K562 (cell line): ENCODE data around the gene COL13A1. TPM values are rescaled to one million over a fixed set of nuclear protein-coding genes. Genes with fewer than 3 reads are reported as not detected.

Experiments used
- ATAC-seq: fragments of 200-7000 bp; cut with Tn5 transposase; 3 replicates; pipeline ENCODE4 v1.9.1; 2020; ENCODE audit warnings: moderate library complexity
- BruUV-seq: library from RNA; stranded (reverse); fragments of 400-500 nt; replicated peaks from 2 replicates; lab custom pipeline; 2021; lab: Mats Ljungman, UMichigan
- CTCF ChIA-PET: fragments of 300-600 bp; formaldehyde crosslinking; extraction: SDS; loops from one replicate; lab custom pipeline; 2021; ENCODE audit warnings: low intra/inter-chr PET ratio; lab: Yijun Ruan, JAX
- POLR2A ChIA-PET: fragments of 300-600, 350-650 bp; sonication (Branson Sonifier 250); formaldehyde crosslinking; extraction: SDS; loops from one replicate; lab custom pipeline; 2021; ENCODE audit warnings: antibody characterized with exemption, inconsistent platforms; lab: Yijun Ruan, JAX
- DNase-seq, 4 experiments: peaks; one replicate each; pipeline versions ENCODE4 v3.0.0 to v3.0.0-alpha.2; 2011 to 2018; ENCODE audit warnings: low spot score in 3 of 4, mixed read lengths in 3 of 4; ENCODE audit errors: extremely low read depth in 1 of 4
- FAIRE-seq: peaks from 2 replicates; lab custom pipeline; 2011; peaks lifted over from hg19 to GRCh38; lab: Jason Lieb, UNC
- H2AFZ ChIP-seq: 2 replicates; pipeline ENCODE4 v1.6.0; 2011; ENCODE audit warnings: low read depth, low read length, control low read depth, inconsistent platforms
- H3K27ac ChIP-seq: fragments of 200-600 bp; 3 replicates; pipeline ENCODE4 v1.8.0; 2011; ENCODE audit warnings: low read depth, mild to moderate bottlenecking, control low read depth, inconsistent platforms, low read length, moderate library complexity, mixed read lengths; ENCODE audit errors: extremely low read depth
- H3K27me3 ChIP-seq, 2 experiments: fragments of 300-600 bp in 1 of 2; 2 replicates in 1 of 2; 3 replicates in 1 of 2; pipeline versions ENCODE4 v1.6.0 to v1.8.0; 2011; ENCODE audit warnings: inconsistent platforms in 2 of 2, low read length in 2 of 2, mild to moderate bottlenecking in 1 of 2, mixed read lengths in 1 of 2, moderate library complexity in 1 of 2; ENCODE audit not compliant: control insufficient read depth in 2 of 2, insufficient read depth in 2 of 2
- H3K36me3 ChIP-seq: fragments of 300-600 bp; 3 replicates; pipeline ENCODE4 v1.8.0; 2011; ENCODE audit warnings: mild to moderate bottlenecking, low read length, inconsistent platforms; ENCODE audit not compliant: control insufficient read depth, insufficient read depth
- H3K4me1 ChIP-seq, 2 experiments: fragments of 200-600 bp in 1 of 2; replicated peaks in 1 of 2; 2 replicates in 1 of 2; 3 replicates in 1 of 2; pipeline versions ENCODE4 v1.5.1 to v1.8.0; 2011; ENCODE audit warnings: inconsistent platforms in 2 of 2, low read length in 2 of 2, mild to moderate bottlenecking in 1 of 2, mixed read lengths in 1 of 2, moderate library complexity in 1 of 2; ENCODE audit not compliant: control insufficient read depth in 2 of 2, insufficient read depth in 2 of 2
- H3K4me2 ChIP-seq: 2 replicates; pipeline ENCODE4 v1.6.1; 2011; ENCODE audit warnings: low read length, control low read depth, inconsistent platforms, mixed read lengths; ENCODE audit not compliant: insufficient read depth
- H3K4me3 ChIP-seq: fragments of 200-600 bp; sonication (generic), shearing (Covaris generic); 2 replicates; pipeline ENCODE4 v1.5.1; 2016; ENCODE audit warnings: control low read depth, inconsistent platforms
- H3K79me2 ChIP-seq: fragments of 200-600 bp; 3 replicates; pipeline ENCODE4 v1.8.0; 2011; ENCODE audit warnings: low read length, inconsistent platforms; ENCODE audit not compliant: control insufficient read depth, insufficient read depth
- H3K9ac ChIP-seq, 2 experiments: 2 replicates each; pipeline versions ENCODE4 v1.6.0 to v1.6.1; 2011; ENCODE audit warnings: low read depth in 2 of 2, low read length in 2 of 2, control low read depth in 1 of 2, inconsistent platforms in 1 of 2, mild to moderate bottlenecking in 1 of 2, mixed read lengths in 1 of 2; ENCODE audit not compliant: insufficient read depth in 1 of 2
- H3K9me1 ChIP-seq: one replicate; pipeline ENCODE4 v1.6.0; 2011; ENCODE audit warnings: inconsistent platforms, mild to moderate bottlenecking, low read length, moderate library complexity; ENCODE audit not compliant: control insufficient read depth, insufficient read depth
- H3K9me3 ChIP-seq: replicated peaks from 2 replicates; pipeline ENCODE4 v1.5.1; 2011; ENCODE audit warnings: low read depth, low read length, inconsistent platforms; ENCODE audit not compliant: control insufficient read depth, insufficient read depth
- H4K20me1 ChIP-seq: replicated peaks from 2 replicates; pipeline ENCODE4 v1.6.1; 2011; ENCODE audit warnings: low read length, inconsistent platforms, mixed read lengths; ENCODE audit not compliant: control insufficient read depth, insufficient read depth
- ASH1L ChIP-seq: fragments of 450-650 bp; IDR thresholded peaks from 2 replicates; pipeline ENCODE4 v1.6.1; 2018; ENCODE audit warnings: borderline replicate concordance, mild to moderate bottlenecking, low read depth; ENCODE audit not compliant: partially characterized antibody
- TGIF2 ChIP-seq: sonication (generic); formaldehyde crosslinking; IDR thresholded peaks from 2 replicates; pipeline ENCODE4 v1.8.1; 2022; ENCODE audit warnings: mild to moderate bottlenecking, missing genetic modification reagents, moderate library complexity
- WGBS: fragments of 100-300 bp; shearing (Covaris generic); methylation state at CpG from one replicate; pipeline ENCODE4 v1.1.6; 2016; ENCODE audit warnings: low coverage, mixed read lengths; ENCODE audit not compliant: insufficient coverage; ENCODE audit errors: missing lambda C conversion rate; 5-methylcytosine and 5-hydroxymethylcytosine counted together
- in situ Hi-C: fragments of 300-500 bp; cut with MboI; formaldehyde crosslinking; loops from 4 replicates; pipeline ENCODE4 v1.15.0; 2018; ENCODE audit warnings: inconsistent platforms, mixed read lengths
- intact Hi-C: fragments of 100-400 bp; cut with micrococcal nuclease; formaldehyde crosslinking; loops from 2 replicates; pipeline ENCODE4 v1.14.2; 2022
- polyA plus RNA-seq, 8 experiments: library from polyadenylated mRNA; depleted of rRNA in 4 of 8; stranded (reverse) in 5 of 8; unstranded in 3 of 8; fragments of >200 nt; fragmentation: Nextera tagmentation in 2 of 8; fragmentation: Illumina TruSeq in 1 of 8; extraction: Ambion mirVana in 2 of 8; extraction: Trizol in 1 of 8; gene quantifications; 2 replicates each; pipeline versions ENCODE4 v1.2.1 to v1.2.3, GENCODE V29; 2011 to 2014; ENCODE audit warnings: inconsistent platforms in 1 of 8, missing spikeins in 1 of 8
- total RNA-seq, 7 experiments: library from RNA; depleted of rRNA in 6 of 7; stranded (reverse); fragments of >200 nt in 6 of 7; fragmentation: Illumina TruSeq in 2 of 7; extraction: Trizol in 2 of 7; gene quantifications; 2 replicates each; pipeline versions ENCODE4 v1.2.1 to v1.2.3, GENCODE V29; 2011 to 2021; ENCODE audit warnings: low replicate concordance in 1 of 7

COL13A1 gene
- total and polyA plus RNA-seq, 9 of the 15 experiments (the other 6 are each of a cell fraction or from before 2014, with no cell fraction given), result not detected

DNA sequence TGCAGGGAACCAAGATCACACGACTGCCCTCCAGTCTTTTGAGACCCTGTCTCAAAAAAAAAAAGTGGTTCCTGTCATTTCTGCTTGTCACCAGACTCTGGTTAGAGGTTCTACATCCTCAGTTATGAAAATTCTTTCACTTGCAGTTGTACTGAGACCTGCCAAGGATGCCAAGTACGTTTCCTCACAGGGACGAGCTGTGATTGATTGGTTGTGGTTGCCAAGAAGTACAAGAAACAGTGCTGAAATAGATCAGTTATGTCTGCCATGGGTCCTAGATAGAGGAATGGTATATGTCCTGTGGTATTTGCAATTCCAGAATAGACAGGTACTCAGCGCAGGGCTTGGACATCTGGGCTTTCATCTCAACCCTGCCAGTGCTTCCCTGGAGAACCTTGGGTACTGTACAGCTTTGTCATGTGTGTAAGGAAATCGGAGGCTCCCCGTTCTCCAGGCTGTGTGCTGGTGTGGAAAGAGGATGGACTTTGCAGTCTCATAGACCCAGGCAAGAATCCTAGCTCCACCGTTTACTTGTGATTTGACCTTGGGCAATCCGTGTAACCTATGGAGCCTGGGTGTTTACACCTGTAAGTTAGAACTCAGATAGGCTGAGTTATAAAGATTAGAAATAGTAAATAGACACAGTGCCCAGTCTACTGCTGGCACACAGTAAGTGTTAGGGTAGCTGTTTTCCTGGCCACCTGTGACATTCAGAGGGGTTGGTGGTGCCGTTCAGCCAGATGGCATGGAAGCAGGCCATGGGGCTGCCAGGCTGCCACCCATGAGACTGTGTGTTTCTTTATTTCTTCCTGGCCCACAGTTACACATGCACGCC is 53.0 kb downstream of the COL13A1 start:
- DNase-seq (no peak), ATAC-seq (no peak), FAIRE-seq (no peak)
- H2AFZ ChIP-seq, result no peak overlapping the region
- H3K27ac ChIP-seq, result no peak overlapping the region
- no TSS peak for BruUV-seq
- no peak overlapping the region for H3K4me3 ChIP-seq
- WGBS, result under 1% methylated on average over 10 of the region's 10 CpGs
- CTCF ChIA-PET, result no interaction called here
- TF ChIP-seq TGIF2 (CRISPR knock-in tag), result no peak
- TF ChIP-seq ASH1L, result no peak
- no peaks in the 10 kb centered on the region for H3K9me1 ChIP-seq
- no peak overlapping the region for H3K9ac ChIP-seq
- POLR2A ChIA-PET, result interaction anchor here (0.5 kb wide), 1 partner anchor 16 kb away, joined by 3 read pairs; no protein-coding TSS in a partner anchor
- peaks cover 4% of the 10 kb centered on the region; the same call in 1 of the 2 replicates for H4K20me1 ChIP-seq
- H3K4me1 ChIP-seq, result peaks cover 6 to 7% of the 10 kb centered on the region in 2 experiments; a peak in 3 of 5 replicates
- intact Hi-C loops, result no loop called here
- H3K4me2 ChIP-seq, result no peak overlapping the region
- in situ Hi-C loops, result no loop called here
- no peaks in the 10 kb centered on the region for H3K36me3 ChIP-seq
- peaks cover 8 to 41% of the 10 kb centered on the region in 2 experiments; a peak in 4 of 5 replicates for H3K27me3 ChIP-seq
- H3K9me3 ChIP-seq, result no peaks in the 10 kb centered on the region
- no peaks in the 10 kb centered on the region for H3K79me2 ChIP-seq
